Ishikawa (cell line): ENCODE measurements around the gene MAD1L1.

ENCODE experiments used
- CEBPB ChIP-seq: IDR thresholded peaks from 2 replicates; pipeline ENCODE4 v1.6.1; 2012
- CREB1 ChIP-seq: IDR thresholded peaks from 2 replicates; pipeline ENCODE4 v1.6.1; 2012; ENCODE audit warnings: low read depth
- EGR1 ChIP-seq: IDR thresholded peaks from 2 replicates; pipeline ENCODE4 v1.6.1; 2012
- EP300 ChIP-seq: IDR thresholded peaks from 2 replicates; pipeline ENCODE4 v1.6.1; 2012; ENCODE audit warnings: borderline replicate concordance
- FOXM1 ChIP-seq: IDR thresholded peaks from 2 replicates; pipeline ENCODE4 v1.6.1; 2012; ENCODE audit warnings: low read depth, borderline replicate concordance
- MAX ChIP-seq: IDR thresholded peaks from 2 replicates; pipeline ENCODE4 v1.6.1; 2012
- RAD21 ChIP-seq: IDR thresholded peaks from 2 replicates; pipeline ENCODE4 v1.6.1; 2012; ENCODE audit warnings: low read depth
- REST ChIP-seq: IDR thresholded peaks from 2 replicates; pipeline ENCODE4 v1.6.1; 2012; ENCODE audit warnings: low read depth, mild to moderate bottlenecking
- TAF1 ChIP-seq: IDR thresholded peaks from 2 replicates; pipeline ENCODE4 v1.6.1; 2012; ENCODE audit warnings: low read depth, mild to moderate bottlenecking
- TCF12 ChIP-seq: IDR thresholded peaks from 2 replicates; pipeline ENCODE4 v1.6.1; 2012; ENCODE audit warnings: low read depth
- TEAD4 ChIP-seq: IDR thresholded peaks from 2 replicates; pipeline ENCODE4 v1.6.1; 2012
- USF1 ChIP-seq: IDR thresholded peaks from 2 replicates; pipeline ENCODE4 v1.6.1; 2012
- YY1 ChIP-seq: IDR thresholded peaks from 2 replicates; pipeline ENCODE4 v1.6.1; 2012; ENCODE audit warnings: low read depth
- ZBTB7A ChIP-seq: IDR thresholded peaks from 2 replicates; pipeline ENCODE4 v1.6.1; 2012; ENCODE audit warnings: low read depth

GRCh38 chr7:2198206-2198605 lies 34.5 kb downstream of the MAD1L1 start:
- no peak for TF ChIP-seq REST
- TF ChIP-seq EP300, result no peak
- no peak for TF ChIP-seq CREB1
- no peak for TF ChIP-seq USF1
- no peak for TF ChIP-seq YY1
- no peak for TF ChIP-seq RAD21
- no peak for TF ChIP-seq CEBPB
- no peak for TF ChIP-seq ZBTB7A
- no peak for TF ChIP-seq FOXM1
- TF ChIP-seq EGR1, result no peak
- TF ChIP-seq TEAD4, result no peak
- no peak for TF ChIP-seq TAF1
- no peak for TF ChIP-seq MAX
- no peak for TF ChIP-seq TCF12
